ENCODE results near the gene RALGAPA2. TPM values are rescaled to one million over a fixed set of nuclear protein-coding genes. Genes with fewer than 3 reads are reported as not detected.

RALGAPA2 gene
- total and polyA plus RNA-seq, 2 donors (not counting 1 experiment from before 2014, with no cell fraction given), result 1.2 to 7.6 TPM

GRCh38 chr20:20743511-20744169, 31.2 kb upstream of the RALGAPA2 start:
- Histone ChIP-seq H3K36me3 (ENCODE audit: control insufficient read depth, insufficient read depth, low read length) (no peaks in the 10 kb centered on the region), H3K79me2 (ENCODE audit: control insufficient read depth, insufficient read depth, low read length) (no peaks in the 10 kb centered on the region), H3K4me1 (ENCODE audit: control insufficient read depth, extremely low read depth, insufficient read depth, low read length) (no peaks in the 10 kb centered on the region), H2AFZ (ENCODE audit: low read length) (no peak overlapping the region), H3K27me3 (ENCODE audit: control insufficient read depth, insufficient read depth, low read length) (no peaks in the 10 kb centered on the region), H3K4me2 (ENCODE audit: extremely low read depth, insufficient read depth, low read length) (no peak overlapping the region), H3K27ac (ENCODE audit: insufficient read depth, low read length) (no peak overlapping the region), H3K9me3 (ENCODE audit: control insufficient read depth, insufficient read depth, low read depth, low read length) (no peaks in the 10 kb centered on the region), H3K4me3 (replicated peaks in 1 of 4; ENCODE audit: control extremely low read depth in 1 of 4, insufficient read depth in 1 of 4, low read depth in 3 of 4, low read length in 4 of 4) (no peak overlapping the region), H3K9ac (ENCODE audit: insufficient read depth, low read length) (no peak overlapping the region), H4K20me1 (ENCODE audit: control insufficient read depth, extremely low read depth, insufficient read depth, low read length) (no peaks in the 10 kb centered on the region)
- TF ChIP-seq CTCF (conservative IDR thresholded peaks at IDR 0.05 in 1 of 2, IDR thresholded peaks at IDR 0.05 in 1 of 2; ENCODE audit: low read depth in 1 of 2, low read length in 2 of 2) (no peak), EZH2 (IDR thresholded peaks at IDR 0.05; ENCODE audit: low read length, missing control alignments) (no peak)
- DNase-seq (ENCODE audit: low read depth in 2 of 2), result peak; percentile 5 to 49

GRCh38 chr20:20741087-20742045, 28.9 kb upstream of the RALGAPA2 start:
- H3K9ac ChIP-seq (ENCODE audit: insufficient read depth, low read length), result no peak overlapping the region
- H3K79me2 ChIP-seq (ENCODE audit: control insufficient read depth, insufficient read depth, low read length), result no peaks in the 10 kb centered on the region
- H3K27me3 ChIP-seq (ENCODE audit: control insufficient read depth, insufficient read depth, low read length), result no peaks in the 10 kb centered on the region
- no peaks in the 10 kb centered on the region for H3K36me3 ChIP-seq (ENCODE audit: control insufficient read depth, insufficient read depth, low read length)
- H3K9me3 ChIP-seq (ENCODE audit: control insufficient read depth, insufficient read depth, low read depth, low read length), result no peaks in the 10 kb centered on the region
- no peak for DNase-seq (ENCODE audit: low read depth in 2 of 2)
- no peaks in the 10 kb centered on the region for H4K20me1 ChIP-seq (ENCODE audit: control insufficient read depth, extremely low read depth, insufficient read depth, low read length)
- H3K4me1 ChIP-seq (ENCODE audit: control insufficient read depth, extremely low read depth, insufficient read depth, low read length), result no peaks in the 10 kb centered on the region
- H3K4me2 ChIP-seq (ENCODE audit: extremely low read depth, insufficient read depth, low read length), result no peak overlapping the region
- TF ChIP-seq CTCF (conservative IDR thresholded peaks at IDR 0.05 in 1 of 2, IDR thresholded peaks at IDR 0.05 in 1 of 2; ENCODE audit: low read depth in 1 of 2, low read length in 2 of 2) (no peak), EZH2 (IDR thresholded peaks at IDR 0.05; ENCODE audit: low read length, missing control alignments) (no peak)
- no peak overlapping the region for H3K4me3 ChIP-seq (replicated peaks in 1 of 4; ENCODE audit: control extremely low read depth in 1 of 4, insufficient read depth in 1 of 4, low read depth in 3 of 4, low read length in 4 of 4)
- no peak overlapping the region for H3K27ac ChIP-seq (ENCODE audit: insufficient read depth, low read length)
- H2AFZ ChIP-seq (ENCODE audit: low read length), result no peak overlapping the region

GRCh38 chr20:20740541-20740940, 28.1 kb upstream of the RALGAPA2 start:
- no peak overlapping the region for H3K4me3 ChIP-seq (replicated peaks in 1 of 4; ENCODE audit: control extremely low read depth in 1 of 4, insufficient read depth in 1 of 4, low read depth in 3 of 4, low read length in 4 of 4)
- no peaks in the 10 kb centered on the region for H3K36me3 ChIP-seq (ENCODE audit: control insufficient read depth, insufficient read depth, low read length)
- no peaks in the 10 kb centered on the region for H4K20me1 ChIP-seq (ENCODE audit: control insufficient read depth, extremely low read depth, insufficient read depth, low read length)
- no peak overlapping the region for H3K4me2 ChIP-seq (ENCODE audit: extremely low read depth, insufficient read depth, low read length)
- H3K9ac ChIP-seq (ENCODE audit: insufficient read depth, low read length), result no peak overlapping the region
- no peak for TF ChIP-seq CTCF (conservative IDR thresholded peaks at IDR 0.05 in 1 of 2, IDR thresholded peaks at IDR 0.05 in 1 of 2; ENCODE audit: low read depth in 1 of 2, low read length in 2 of 2)
- no peak for TF ChIP-seq EZH2 (IDR thresholded peaks at IDR 0.05; ENCODE audit: low read length, missing control alignments)
- peak in 1 of 2 donors; percentile 5 for DNase-seq (ENCODE audit: low read depth in 2 of 2)
- H3K27me3 ChIP-seq (ENCODE audit: control insufficient read depth, insufficient read depth, low read length), result no peaks in the 10 kb centered on the region
- H3K79me2 ChIP-seq (ENCODE audit: control insufficient read depth, insufficient read depth, low read length), result no peaks in the 10 kb centered on the region
- H3K9me3 ChIP-seq (ENCODE audit: control insufficient read depth, insufficient read depth, low read depth, low read length), result no peaks in the 10 kb centered on the region
- no peak overlapping the region for H3K27ac ChIP-seq (ENCODE audit: insufficient read depth, low read length)
- H2AFZ ChIP-seq (ENCODE audit: low read length), result no peak overlapping the region
- H3K4me1 ChIP-seq (ENCODE audit: control insufficient read depth, extremely low read depth, insufficient read depth, low read length), result no peaks in the 10 kb centered on the region
